ENCODE measurements around the gene FLRT1. TPM values are rescaled to one million over a fixed set of nuclear protein-coding genes. Genes with fewer than 3 reads are reported as not detected.

FLRT1 gene
- total RNA-seq, 2 experiments from 2014 or later = not detected

- H3K4me3 Mint-ChIP-seq = no peak overlapping the region
- TF ChIP-seq CTCF (IDR thresholded peaks at IDR 0.05) = no peak
- peaks cover 7% of the 10 kb centered on the region for H3K4me1 Mint-ChIP-seq (ENCODE audit: low read depth)
- peaks cover 29% of the 10 kb centered on the region for H3K27me3 Mint-ChIP-seq
- peaks cover 10% of the 10 kb centered on the region for H3K9me3 Mint-ChIP-seq
- DNase-seq (no peak), ATAC-seq (no peak)
- POLR2A ChIA-PET = no interaction called here
- H3K27ac Mint-ChIP-seq = no peak overlapping the region
- intact Hi-C loops (cut with micrococcal nuclease) = no loop called here
- CTCF ChIA-PET = interaction anchor here (1.0 kb wide), 1 partner anchor 8 kb away, joined by 3 read pairs; no protein-coding TSS in a partner anchor
- H3K36me3 Mint-ChIP-seq (ENCODE audit: low read depth) = no peaks in the 10 kb centered on the region
Observed at GRCh38 chr11:64008914-64009633, 26.7 kb upstream of the FLRT1 start.

GRCh38 chr11:64009710-64010109 is 26.0 kb upstream of the FLRT1 start:
- Mint-ChIP-seq H3K9me3 (peaks cover 10% of the 10 kb centered on the region), H3K27me3 (peaks cover 28% of the 10 kb centered on the region), H3K27ac (no peak overlapping the region), H3K36me3 (ENCODE audit: low read depth) (no peaks in the 10 kb centered on the region), H3K4me3 (no peak overlapping the region), H3K4me1 (ENCODE audit: low read depth) (peaks cover 7% of the 10 kb centered on the region)
- POLR2A ChIA-PET = no interaction called here
- TF ChIP-seq CTCF (IDR thresholded peaks at IDR 0.05) = no peak
- ATAC-seq = no peak
- intact Hi-C loops (cut with micrococcal nuclease) = no loop called here
- CTCF ChIA-PET = no interaction called here
- no peak for DNase-seq

- no peaks in the 10 kb centered on the region for H3K36me3 Mint-ChIP-seq (ENCODE audit: low read depth)
- no peak overlapping the region for H3K27ac Mint-ChIP-seq
- ChIA-PET POLR2A (no interaction called here), CTCF (interaction anchor here (1.0 kb wide), 1 partner anchor 10 kb away, joined by 4 read pairs; no protein-coding TSS in a partner anchor)
- peaks cover 7% of the 10 kb centered on the region for H3K4me1 Mint-ChIP-seq (ENCODE audit: low read depth)
- intact Hi-C loops (cut with micrococcal nuclease) = no loop called here
- peaks cover 10% of the 10 kb centered on the region for H3K9me3 Mint-ChIP-seq
- no peak overlapping the region for H3K4me3 Mint-ChIP-seq
- H3K27me3 Mint-ChIP-seq = peaks cover 27% of the 10 kb centered on the region
- ATAC-seq (no peak), DNase-seq (no peak)
- no peak for TF ChIP-seq CTCF (IDR thresholded peaks at IDR 0.05)
Observed at GRCh38 chr11:64010783-64011182, 24.9 kb upstream of the FLRT1 start.

- no peak for TF ChIP-seq CTCF (IDR thresholded peaks at IDR 0.05)
- DNase-seq = no peak
- ChIA-PET CTCF (interaction anchor here (1.0 kb wide), 1 partner anchor 10 kb away, joined by 4 read pairs; no protein-coding TSS in a partner anchor), POLR2A (no interaction called here)
- no peaks in the 10 kb centered on the region for H3K36me3 Mint-ChIP-seq (ENCODE audit: low read depth)
- intact Hi-C loops (cut with micrococcal nuclease) = no loop called here
- H3K9me3 Mint-ChIP-seq = peaks cover 10% of the 10 kb centered on the region
- H3K27ac Mint-ChIP-seq = no peak overlapping the region
- no peak for ATAC-seq
- no peak overlapping the region for H3K4me3 Mint-ChIP-seq
- peaks cover 7% of the 10 kb centered on the region for H3K4me1 Mint-ChIP-seq (ENCODE audit: low read depth)
- H3K27me3 Mint-ChIP-seq = peaks cover 24% of the 10 kb centered on the region
Observed at GRCh38 chr11:64011371-64011770, 24.4 kb upstream of the FLRT1 start.

GRCh38 chr11:64013141-64013896 is 22.4 kb upstream of the FLRT1 start:
- no peak for DNase-seq
- Mint-ChIP-seq H3K9me3 (peaks cover 10% of the 10 kb centered on the region), H3K36me3 (ENCODE audit: low read depth) (no peaks in the 10 kb centered on the region), H3K4me1 (ENCODE audit: low read depth) (no peaks in the 10 kb centered on the region), H3K27ac (no peak overlapping the region), H3K4me3 (no peak overlapping the region), H3K27me3 (peaks cover 7% of the 10 kb centered on the region)
- intact Hi-C loops (cut with micrococcal nuclease) = no loop called here
- CTCF ChIA-PET = interaction anchor here (0.8 to 2.4 kb wide), 2 partner anchors 13 to 436 kb away, joined by 3 to 11 read pairs; no protein-coding TSS in a partner anchor
- no peak for TF ChIP-seq CTCF (IDR thresholded peaks at IDR 0.05)
- no peak for ATAC-seq
- POLR2A ChIA-PET = interaction anchor here (0.6 kb wide), 1 partner anchor 32 kb away, joined by 3 read pairs; no protein-coding TSS in a partner anchor
